Retinal pigment epithelial cell (primary cell): ENCODE measurements around the gene SGPP2.

ENCODE experiments used
- DNase-seq: peaks from one replicate; pipeline ENCODE4 v3.0.0-alpha.2; 2010; ENCODE audit warnings: low read depth
- H3K4me3 ChIP-seq: 2 replicates; pipeline ENCODE4 v1.5.1; 2011; ENCODE audit warnings: mild to moderate bottlenecking, low read length, control low read depth, moderate library complexity
- TF ChIP-seq, protein P1 (sequence below): conservative IDR thresholded peaks from 2 replicates; pipeline ENCODE4 v1.5.1; 2011; ENCODE audit warnings: low read depth, low read length, control low read depth, inconsistent platforms

SGPP2 gene

DNA sequence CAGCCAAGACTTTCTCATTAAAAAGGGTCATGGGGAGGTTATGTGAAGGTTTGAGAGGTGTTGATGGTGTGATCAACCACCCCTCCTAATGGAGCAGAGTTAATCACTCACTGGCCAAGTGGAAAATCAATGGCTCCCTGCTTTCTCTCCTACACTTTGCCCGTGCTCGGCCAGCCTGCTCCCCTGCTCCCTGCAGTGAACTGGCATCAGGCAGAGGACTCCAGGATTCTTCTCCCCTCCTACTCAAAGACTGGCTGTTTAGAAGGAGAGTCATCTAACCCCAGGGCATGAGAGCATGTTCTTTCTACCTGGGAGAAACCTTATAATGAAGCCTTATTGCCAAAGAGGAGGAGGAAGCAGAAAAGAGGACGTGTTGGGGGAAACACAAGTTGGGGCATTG is 74.9 kb downstream of the SGPP2 start:
- TF ChIP-seq, protein P1, sequence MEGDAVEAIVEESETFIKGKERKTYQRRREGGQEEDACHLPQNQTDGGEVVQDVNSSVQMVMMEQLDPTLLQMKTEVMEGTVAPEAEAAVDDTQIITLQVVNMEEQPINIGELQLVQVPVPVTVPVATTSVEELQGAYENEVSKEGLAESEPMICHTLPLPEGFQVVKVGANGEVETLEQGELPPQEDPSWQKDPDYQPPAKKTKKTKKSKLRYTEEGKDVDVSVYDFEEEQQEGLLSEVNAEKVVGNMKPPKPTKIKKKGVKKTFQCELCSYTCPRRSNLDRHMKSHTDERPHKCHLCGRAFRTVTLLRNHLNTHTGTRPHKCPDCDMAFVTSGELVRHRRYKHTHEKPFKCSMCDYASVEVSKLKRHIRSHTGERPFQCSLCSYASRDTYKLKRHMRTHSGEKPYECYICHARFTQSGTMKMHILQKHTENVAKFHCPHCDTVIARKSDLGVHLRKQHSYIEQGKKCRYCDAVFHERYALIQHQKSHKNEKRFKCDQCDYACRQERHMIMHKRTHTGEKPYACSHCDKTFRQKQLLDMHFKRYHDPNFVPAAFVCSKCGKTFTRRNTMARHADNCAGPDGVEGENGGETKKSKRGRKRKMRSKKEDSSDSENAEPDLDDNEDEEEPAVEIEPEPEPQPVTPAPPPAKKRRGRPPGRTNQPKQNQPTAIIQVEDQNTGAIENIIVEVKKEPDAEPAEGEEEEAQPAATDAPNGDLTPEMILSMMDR = no peak
- H3K4me3 ChIP-seq = no peak overlapping the region
- DNase-seq = no peak

DNA sequence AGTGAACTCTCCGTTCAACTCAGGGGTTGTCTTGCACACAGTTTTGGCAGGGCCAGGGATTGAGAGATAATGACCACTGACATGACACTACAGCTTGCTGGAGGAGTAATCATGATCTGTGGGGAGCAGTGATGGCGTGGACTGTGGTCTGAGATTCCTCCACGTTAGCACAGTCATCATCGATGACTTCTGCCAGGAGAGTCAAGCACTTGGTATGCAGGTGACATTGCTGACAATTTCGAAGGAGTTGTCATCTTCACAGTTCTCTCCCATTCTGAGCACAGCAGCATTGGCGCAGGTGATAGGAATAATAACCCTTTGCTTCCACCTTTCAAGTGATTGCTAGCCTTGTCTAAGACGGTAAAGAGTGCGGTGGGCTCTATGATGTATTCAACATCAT is 79.8 kb downstream of the SGPP2 start:
- no peak for DNase-seq
- no peak overlapping the region for H3K4me3 ChIP-seq
- TF ChIP-seq, protein P1 = no peak

DNA sequence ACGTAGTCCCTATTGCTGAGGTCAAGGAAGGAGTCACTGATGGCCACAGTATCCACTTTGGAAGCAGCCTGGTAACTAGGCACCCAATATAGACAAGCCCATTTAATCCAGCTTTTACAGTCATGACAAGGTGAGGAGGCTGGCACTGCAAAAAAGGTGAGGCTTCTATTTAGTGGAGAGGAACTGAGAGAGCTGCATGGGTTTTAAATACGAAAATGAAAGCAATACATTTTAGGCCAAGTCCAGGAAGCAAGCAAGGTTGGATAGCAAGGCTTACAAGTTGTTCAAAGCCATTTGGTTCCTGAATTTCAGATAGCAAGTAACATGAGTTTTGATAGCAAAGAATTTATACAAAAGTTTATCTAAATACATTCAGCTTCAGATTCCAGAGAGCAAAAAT is 80.4 kb downstream of the SGPP2 start:
- TF ChIP-seq, protein P1 = no peak

DNA sequence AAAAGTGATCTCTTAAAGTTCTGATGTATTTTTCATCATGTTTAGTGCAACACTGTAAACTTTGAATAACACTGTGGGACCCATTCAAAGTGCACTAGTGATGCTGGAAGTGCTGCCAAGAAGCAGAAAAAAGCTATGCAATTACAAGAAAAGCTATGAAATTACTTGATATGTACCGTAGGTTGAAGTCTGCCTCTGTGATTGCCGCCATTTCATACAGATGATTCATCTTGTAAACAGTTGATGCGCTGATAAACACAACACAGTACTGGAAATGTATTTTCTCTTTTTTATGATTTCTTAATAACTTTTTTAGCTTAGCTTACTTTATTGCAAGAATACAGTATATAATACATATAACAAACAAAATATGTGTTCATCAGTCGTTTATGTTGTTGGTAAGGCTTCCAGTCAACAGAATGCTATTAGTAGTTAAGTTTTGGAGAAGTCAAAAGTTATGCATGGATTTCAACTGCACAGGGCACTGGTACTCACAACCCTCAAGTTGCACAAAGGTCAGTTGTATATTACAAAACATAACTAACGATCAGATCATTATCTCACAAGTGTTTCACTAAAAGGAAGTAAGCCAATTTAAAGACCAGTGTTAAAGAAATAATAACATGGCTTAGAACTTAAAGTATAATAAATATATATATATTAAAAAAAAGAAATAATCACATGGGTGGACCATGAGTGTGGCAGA is 82.0 kb downstream of the SGPP2 start:
- DNase-seq = no peak
- no peak overlapping the region for H3K4me3 ChIP-seq
- TF ChIP-seq, protein P1 = no peak

More for the DNA sequence above, 80.4 kb downstream of the SGPP2 start:
- H3K4me3 ChIP-seq = no peak overlapping the region
- DNase-seq = no peak

DNA sequence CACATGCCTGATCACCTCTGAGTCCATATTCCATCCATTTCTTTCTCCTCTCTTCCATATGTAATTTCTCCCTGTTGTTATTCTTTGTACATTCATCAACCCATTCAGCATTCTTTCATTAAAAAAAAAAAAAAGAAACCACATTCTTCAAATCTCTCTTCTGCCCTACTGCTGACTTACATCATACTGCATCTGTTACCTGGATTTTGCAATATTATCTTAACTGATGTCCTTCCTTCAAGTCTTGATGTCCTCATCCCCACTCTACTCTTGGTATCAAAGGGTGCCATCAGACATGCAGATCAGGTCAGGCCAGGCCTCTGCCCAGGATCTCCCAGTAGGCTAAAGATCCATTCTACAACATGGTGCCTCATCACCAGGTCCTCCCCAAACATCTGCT is 90.6 kb downstream of the SGPP2 start:
- no peak for DNase-seq
- no peak overlapping the region for H3K4me3 ChIP-seq
- TF ChIP-seq, protein P1 = no peak

DNA sequence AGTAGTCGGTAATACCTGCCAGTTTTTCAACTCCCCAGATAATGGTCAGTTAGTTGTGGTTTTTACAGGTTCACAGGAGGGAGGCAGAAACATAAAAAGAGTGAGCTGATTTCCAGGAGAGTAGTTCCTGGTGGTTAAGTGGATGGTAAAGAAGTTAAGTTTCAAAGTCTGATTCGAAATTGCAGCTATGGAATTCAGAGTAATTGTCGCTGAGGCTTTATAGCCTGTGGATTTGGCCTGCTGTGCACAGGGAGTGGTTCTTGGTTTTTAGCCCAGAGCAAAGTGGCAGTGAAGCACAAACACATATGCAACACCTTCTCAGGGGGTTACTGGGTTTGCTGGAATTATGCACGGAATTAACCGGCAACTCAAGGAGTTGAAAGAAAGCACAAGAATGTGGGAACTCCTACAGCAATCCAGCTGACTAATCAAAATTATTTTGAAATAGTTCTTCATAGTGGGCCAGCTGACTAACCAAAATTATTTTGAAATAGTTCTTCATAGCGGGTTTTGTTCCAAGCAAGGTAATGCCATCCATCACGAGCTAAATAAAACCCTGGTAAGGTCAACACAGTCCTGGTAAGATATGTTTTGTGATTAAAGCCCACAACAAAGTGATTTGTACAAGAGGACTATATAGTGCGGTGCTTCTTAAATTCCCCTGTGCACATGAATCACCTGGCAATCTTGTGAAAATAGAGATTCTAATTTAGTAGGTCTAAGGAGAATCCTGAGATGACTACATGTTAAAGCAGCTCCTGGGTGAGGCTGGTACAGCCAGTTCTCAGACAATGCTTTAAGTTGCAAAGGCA is 94.4 kb downstream of the SGPP2 start:
- TF ChIP-seq, protein P1 = no peak
- DNase-seq = peak; percentile 62
- H3K4me3 ChIP-seq = no peak overlapping the region
